NCI-H2107 treated with DMSO at 0.1 percent for 48 hours (cell line): ENCODE data around the gene FBP2.
A peak's percentile ranks its signal among the peaks of the same experiment; 100 is the strongest.

Experiments used
- DNase-seq: peaks from one replicate; lab custom pipeline; 2025; ENCODE audit not compliant: unreplicated experiment; lab: John Stamatoyannopoulos, UW

FBP2 gene

DNA sequence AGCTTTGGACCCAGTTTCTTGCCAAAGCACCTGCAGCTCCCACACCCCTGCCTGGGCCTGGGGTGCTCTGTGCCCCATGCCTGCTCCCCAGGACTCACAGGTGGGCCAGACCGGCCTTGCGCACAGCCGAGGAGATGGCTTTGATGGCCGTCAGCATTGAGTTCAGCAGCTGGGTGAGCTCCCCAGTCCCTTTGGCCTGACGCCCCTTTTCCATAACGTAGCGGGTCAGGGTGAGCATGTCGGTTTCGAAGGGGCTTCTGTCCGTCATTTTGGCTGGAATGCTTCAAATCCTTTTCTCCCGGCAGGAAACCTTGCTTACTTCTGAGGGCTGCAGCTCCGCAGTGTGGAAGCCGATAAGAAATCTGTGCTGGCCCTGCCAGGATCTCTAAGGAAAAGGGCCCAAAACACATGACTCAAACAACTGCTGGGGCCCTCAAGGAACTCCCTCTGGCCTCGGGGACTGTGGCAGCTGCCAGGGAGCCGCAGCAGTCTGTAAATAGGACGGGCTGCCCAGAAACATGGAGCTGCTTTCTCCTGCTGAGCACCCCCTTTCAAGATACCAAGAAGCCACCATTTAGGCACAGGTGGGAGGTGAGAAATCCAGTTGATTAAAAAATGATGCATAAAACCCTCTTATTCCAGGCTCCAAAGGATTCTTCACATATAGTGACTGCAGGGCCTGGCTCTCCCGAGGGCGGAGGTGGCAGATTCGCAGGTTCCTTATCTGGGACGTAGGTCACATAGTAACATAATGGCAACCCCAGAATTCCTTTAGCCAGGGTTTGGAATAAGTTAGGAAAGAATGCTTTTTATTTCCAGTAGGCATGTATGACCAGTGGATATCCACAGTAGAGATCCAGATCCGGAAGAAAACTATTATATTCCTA is at the start of gene FBP2:
Gene FBP2 (minus strand): TSS at position 366 of the 887 bp plus-strand sequence. CDS start 98 bp downstream, at position 268.
- DNase-seq, result no peak

DNA sequence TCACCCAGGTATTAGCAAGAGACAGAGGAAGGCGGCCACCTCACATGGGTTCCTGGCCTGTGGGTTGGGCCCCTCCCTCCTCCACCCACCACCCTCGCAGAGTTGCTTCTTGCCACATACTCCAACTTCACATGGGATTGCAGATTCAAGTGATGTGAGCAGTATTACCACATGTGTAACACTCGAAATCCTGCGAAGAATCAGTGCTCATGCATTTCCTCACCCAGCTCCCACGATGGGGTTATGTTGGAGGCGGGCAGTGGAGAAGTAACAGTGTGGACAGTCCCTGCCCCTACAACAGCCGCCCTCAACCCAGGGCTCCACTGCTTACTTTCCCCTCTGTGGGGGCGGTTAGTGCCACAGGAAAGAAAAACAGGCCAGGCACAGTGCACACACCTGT is 49.6 kb upstream of the FBP2 start:
- no peak for DNase-seq

GRCh38 chr9:94642501-94642900 is 48.9 kb upstream of the FBP2 start:
- no peak for DNase-seq

GRCh38 chr9:94639999-94640376 is 46.4 kb upstream of the FBP2 start:
- no peak for DNase-seq

DNA sequence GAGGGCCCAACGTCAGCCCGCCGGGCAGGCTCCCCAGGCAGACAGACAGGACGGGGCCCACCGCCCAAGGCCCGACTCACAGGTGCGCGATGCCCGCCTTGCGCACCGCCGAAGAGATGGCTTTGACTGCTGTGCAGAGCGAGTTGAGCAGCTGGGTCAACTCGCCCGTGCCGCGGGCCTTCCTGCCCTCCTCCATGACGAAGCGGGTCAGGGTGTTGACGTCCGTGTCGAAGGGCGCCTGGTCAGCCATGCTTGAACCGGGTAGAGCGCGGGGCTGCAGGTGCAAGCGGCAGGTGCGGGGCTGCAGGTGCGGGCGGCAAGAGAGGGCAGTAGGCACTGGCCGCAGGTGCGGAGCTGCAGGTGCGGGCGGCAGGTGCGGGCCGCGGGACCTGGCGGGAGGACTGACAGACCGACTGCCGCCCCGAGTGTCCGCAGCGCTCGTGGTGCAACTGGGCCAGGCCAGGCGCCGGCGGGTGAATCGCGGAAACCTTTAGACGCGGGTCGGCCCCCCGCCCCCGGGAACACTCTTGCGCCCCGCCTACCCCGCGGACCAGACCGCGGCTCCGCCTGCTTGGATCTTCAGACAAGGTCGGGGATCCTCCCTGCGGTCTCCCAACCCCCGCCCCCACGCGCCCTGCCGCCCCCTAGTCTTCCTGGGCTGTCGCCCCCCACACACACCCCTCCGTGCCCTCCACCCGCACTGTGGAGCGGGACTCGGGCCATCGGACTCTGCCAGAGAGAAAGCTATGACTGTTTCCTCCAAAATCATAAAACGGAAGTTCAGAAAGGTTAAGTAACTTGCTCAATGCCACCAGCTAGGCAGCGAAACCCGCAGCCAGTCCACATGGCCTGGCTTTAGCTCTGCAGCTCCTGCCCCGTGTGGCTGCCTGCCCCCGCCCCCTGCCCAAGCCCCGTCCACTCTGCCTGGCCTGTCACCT is 45.7 kb upstream of the FBP2 start, which contains the start of gene FBP1:
Gene FBP1 (minus strand): TSS at position 458 of the 938 bp plus-strand sequence. CDS start 208 bp downstream, at position 250.
- DNase-seq, result no peak

DNA sequence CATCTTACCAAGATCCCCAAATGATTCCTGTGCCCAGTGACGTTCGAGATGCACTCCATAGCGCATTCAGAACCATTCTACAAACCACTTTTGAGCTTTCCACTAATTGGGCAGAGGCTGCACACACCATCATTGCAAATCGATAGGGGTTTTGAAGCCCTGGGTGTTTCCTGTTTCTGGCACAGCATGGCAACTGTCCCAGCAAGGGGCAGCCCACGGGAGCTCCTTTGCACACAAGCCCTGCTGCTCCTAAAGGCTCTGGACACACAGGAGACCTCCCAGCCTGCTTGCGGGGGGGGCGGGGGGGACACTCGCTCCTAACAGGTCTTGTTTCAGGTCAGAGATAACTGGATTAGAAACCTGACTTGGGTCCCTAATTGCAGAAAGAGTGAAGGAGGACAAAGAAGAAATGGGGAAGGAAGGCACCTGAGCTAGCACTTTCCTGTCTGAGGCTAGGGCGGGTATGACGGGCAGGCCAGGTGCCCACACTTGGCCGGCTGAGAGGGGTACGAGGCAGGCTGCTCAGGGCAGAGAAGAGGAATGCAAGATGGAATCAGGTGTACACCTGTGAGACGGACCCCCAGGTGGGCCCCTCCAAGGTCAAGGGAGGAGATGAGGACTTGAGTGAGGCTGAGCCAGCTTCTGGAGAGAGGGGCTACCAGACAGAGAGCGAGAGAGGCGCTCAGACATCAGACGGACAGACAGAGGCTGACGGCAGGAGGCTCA is 44.9 kb upstream of the FBP2 start:
- DNase-seq, result no peak

DNA sequence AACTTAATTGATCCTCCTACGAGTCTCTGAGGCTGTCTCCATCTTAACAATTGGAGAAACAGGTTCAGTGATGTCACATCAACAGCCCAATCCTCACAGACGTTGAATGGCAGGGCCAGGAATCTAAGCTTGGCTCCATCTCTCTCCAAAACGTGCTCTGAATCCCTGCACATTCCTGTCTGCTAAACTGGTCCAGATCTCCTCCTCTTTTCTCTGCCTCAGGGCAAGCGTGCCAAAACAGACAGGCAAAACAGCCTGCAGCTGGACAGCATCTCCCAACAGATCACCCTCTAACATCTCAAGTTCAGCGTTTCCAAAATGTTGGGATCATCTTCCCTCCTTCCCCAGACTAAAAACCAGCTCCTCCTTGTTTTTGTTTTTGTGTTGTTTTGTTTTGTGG is 39.1 kb upstream of the FBP2 start:
- no peak for DNase-seq

DNA sequence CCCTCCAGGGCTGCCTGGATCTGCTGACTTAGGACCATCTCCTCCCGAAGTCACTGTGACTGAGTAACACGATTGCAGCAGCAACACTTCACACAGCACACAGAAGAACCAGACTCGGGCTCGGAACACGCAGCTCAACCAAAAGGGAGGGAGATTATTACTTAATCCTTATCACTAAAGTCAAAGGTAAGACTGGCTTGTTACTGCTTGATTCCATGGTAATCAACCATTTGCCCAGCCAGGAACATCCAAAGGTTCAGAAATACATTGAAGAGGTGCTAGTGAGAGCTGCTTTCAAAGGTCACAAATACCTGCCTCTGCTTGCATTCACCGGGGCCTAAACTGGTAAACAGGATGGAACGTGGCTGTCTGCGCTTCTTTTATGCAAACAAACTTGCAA is 38.0 kb upstream of the FBP2 start:
- DNase-seq, result no peak

DNA sequence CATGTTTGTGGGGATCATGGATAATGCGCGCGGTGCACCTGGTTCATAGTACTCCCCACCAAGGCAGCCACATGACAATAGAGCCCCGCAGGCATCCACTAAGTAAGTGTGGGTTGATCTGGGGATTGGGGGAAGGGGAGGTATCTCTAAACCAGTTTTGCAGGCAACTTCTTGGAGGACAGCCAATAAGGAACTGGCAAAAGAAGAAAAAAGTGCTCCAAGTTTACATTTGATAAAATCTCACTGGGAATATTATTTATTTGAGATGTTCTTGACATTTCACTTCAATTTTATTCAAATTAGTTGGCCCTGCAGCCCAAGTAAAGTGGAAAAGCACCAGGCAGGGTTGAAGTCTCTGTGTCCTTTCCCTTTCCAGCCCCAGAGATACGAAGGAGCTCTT is 37.2 kb upstream of the FBP2 start:
- no peak for DNase-seq

DNA sequence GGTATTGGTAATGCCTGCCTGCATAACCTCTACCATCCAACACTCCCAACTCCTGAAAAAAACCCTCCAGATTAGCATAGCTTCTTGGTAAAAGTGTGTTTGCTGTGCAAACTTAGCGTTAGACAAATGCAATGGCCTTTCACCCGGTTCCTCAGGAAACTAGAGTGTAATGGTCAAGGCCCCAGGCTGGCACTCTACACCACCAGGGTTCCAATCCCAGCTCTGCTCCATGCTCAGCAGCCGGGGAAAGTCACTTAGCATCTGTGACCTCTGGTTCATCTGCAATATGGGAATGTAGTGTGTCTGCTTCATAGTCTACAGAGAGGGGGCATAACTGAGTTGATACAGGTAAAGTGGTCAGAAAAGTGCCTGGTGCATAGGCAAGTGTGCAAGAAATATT is 36.7 kb upstream of the FBP2 start:
- no peak for DNase-seq

DNA sequence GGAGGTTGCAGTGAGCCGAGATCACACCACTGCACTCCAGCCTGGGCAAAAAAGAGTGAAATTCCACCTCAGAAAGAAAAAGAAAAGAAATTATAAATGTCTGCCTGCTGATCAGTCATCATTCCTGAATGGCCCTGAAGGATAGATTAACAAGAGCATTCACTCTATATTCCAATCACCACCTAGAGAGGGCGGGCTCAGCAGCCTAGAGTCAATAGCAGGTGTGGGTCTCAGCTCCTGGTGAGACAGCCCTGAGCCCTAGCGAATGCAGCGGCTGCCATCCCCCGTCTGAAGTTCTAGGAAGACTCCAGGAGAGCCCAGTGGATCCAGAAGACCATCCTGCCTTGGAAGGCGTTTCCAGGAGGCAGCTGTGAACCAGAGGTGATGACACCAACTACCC is 33.7 kb upstream of the FBP2 start:
- DNase-seq, result no peak

- no peak for DNase-seq
Measured at GRCh38 chr9:94625835-94626234, 32.2 kb upstream of the FBP2 start.

DNA sequence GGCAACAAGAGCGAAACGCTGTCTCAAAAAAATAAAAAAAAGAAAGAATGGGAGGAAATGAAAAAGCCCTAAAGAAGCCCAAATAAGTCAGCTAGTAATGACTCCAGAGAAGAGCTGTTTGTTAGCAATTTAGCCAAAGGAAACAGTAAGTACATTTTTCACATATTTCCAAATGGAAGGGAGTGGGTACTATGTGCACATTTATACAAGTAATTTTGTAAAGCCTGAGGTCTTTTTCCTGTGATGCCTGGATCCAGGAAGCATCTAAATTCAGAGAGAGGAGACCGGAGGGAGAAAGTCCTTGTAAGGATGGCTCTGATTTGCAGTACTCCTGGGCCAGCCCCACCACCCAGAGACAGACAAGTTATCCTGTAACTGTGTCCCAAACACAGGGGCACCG is 31.0 kb upstream of the FBP2 start:
- no peak for DNase-seq

DNA sequence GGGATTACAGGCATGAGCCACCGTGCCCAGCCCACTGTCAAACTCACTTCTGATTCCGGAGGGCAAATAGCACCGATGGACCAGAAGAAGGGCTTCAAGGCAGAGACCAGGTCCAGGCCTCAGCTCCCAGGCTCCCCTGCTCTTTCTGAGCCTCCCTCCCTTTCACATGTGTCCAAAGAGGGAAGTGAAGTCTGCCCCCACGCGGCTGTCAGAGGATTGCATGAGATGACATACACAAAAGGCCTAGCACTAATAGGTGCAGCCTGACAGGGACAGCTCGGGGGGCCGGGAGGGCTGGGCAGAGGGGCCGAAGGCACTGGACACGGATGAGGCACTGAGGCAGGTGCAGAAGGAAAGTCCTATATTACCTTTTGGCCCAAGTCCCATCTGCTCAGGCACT is 29.6 kb upstream of the FBP2 start:
- DNase-seq, result no peak

GRCh38 chr9:94622087-94622800 is 28.6 kb upstream of the FBP2 start:
- DNase-seq, result no peak

DNA sequence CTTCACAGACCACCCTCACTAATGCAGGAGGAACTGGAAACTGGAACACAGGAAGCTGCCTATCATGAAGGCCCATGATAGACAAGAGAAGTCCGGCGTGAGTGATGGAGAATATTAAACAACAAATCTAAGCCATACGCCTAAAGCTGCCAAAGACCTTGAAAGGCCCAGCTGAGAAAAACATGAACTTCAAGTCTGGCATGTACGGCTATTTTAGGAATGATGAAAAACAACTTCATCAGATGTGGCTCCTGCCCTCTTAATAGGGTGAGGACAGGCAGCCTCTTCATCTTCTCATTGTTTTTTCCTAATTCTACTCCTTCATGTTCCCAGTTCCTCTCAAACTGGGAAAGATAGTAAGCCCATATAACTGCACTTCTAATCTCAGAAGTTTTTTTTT is 25.4 kb upstream of the FBP2 start:
- no peak for DNase-seq

DNA sequence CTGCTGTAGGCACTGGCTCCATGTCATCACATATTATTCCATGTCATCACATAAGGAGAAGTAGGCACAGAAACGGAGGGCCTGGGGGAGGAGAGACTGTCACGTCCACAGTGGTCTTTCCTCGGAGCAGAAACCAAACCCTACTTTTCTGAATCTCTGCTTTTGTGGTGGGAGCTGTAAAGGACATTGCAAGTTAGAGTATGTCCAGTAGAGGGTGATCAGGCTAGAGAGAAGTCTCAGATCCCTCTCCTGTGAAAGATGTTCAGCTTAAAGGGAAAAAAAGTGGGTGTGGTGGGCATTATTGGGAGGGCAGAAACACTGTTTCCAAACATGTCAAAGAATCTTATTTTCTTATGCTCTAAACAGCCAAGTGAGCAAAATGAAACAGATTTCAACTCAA is 19.4 kb upstream of the FBP2 start:
- DNase-seq, result no peak

DNA sequence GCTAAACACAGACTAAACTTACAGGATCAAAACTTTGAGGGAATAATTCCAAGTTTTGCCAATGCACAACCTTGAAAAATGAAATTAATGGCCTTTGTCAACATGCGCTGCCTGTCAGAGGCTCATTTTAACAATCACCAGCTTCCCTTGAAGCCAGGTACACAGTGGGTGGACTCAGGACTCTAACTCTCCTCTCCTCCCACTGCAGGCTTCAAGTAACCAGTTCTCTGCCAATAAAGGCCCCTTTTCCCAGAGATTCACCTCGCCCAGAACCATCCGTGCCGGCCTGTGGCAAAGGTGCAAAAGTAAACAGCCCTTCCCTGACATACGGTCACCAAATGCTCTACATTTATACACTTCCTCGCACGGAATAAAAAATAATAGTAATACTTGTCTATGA is 18.4 kb upstream of the FBP2 start:
- DNase-seq, result no peak

GRCh38 chr9:94611638-94612068 is 18.0 kb upstream of the FBP2 start:
- peak; percentile 46 for DNase-seq

- DNase-seq, result no peak
Measured at GRCh38 chr9:94610181-94610606, 16.6 kb upstream of the FBP2 start.

GRCh38 chr9:94607423-94607691 is 13.7 kb upstream of the FBP2 start:
- DNase-seq, result no peak
